HFF-Myc (cell line): ENCODE data around the gene GALNT2.

Source experiments
- DNase-seq: peaks from one replicate; pipeline ENCODE4 v3.0.0-alpha.2; 2011; ENCODE audit warnings: low read depth; ENCODE audit errors: extremely low read depth
- H3K4me3 ChIP-seq: replicated peaks from 2 replicates; pipeline ENCODE4 v1.5.1; 2011; ENCODE audit warnings: low read depth, mild to moderate bottlenecking, control low read depth, low read length
- TF ChIP-seq, protein P1 (sequence below): IDR thresholded peaks from 2 replicates; pipeline ENCODE4 v1.5.1; 2012; ENCODE audit warnings: mild to moderate bottlenecking, low read depth, low read length, control low read depth; ENCODE audit errors: missing control alignments

The GALNT2 gene

DNA sequence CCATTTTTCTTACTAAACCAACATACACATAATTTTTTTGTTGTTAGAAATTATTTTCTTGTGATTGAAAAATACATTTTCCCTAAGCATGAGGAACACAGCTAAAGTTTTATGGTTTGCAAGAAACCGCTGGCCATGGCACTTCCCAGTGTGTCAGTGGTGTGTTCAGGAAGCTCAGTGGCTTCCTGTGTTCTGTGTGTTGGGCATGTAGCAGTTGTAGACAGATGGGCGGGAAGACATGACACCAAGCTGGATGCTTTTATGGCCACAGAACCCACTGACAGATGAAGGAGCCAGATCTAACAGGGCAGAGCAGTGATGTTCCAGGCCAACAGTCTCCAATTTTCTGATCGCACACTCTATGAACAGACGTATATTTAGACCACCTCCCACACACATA, 119.8 kb downstream of the GALNT2 start:
- TF ChIP-seq, protein P1, sequence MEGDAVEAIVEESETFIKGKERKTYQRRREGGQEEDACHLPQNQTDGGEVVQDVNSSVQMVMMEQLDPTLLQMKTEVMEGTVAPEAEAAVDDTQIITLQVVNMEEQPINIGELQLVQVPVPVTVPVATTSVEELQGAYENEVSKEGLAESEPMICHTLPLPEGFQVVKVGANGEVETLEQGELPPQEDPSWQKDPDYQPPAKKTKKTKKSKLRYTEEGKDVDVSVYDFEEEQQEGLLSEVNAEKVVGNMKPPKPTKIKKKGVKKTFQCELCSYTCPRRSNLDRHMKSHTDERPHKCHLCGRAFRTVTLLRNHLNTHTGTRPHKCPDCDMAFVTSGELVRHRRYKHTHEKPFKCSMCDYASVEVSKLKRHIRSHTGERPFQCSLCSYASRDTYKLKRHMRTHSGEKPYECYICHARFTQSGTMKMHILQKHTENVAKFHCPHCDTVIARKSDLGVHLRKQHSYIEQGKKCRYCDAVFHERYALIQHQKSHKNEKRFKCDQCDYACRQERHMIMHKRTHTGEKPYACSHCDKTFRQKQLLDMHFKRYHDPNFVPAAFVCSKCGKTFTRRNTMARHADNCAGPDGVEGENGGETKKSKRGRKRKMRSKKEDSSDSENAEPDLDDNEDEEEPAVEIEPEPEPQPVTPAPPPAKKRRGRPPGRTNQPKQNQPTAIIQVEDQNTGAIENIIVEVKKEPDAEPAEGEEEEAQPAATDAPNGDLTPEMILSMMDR, result no peak
- DNase-seq, result no peak
- no peak overlapping the region for H3K4me3 ChIP-seq

DNA sequence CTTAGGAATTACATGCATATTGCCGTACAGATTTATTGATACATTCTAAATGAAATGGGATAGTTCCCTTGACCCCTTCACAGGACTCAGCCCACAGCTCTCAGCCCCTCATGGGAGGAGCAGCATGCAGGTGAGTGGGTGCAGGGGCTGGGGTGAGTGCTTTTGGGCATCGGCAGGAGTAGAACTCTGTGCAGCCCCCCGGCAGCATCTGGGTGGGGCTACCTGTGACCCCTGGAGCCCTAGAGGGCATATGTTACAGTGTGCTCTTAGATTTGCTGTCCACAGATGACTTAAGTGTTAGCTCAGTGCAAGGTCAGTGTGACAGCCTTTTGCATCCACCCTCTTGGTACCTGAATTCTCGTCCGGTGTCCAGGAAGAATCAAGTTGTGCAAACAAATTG, 120.3 kb downstream of the GALNT2 start:
- no peak overlapping the region for H3K4me3 ChIP-seq
- no peak for DNase-seq
- TF ChIP-seq, protein P1, result no peak

DNA sequence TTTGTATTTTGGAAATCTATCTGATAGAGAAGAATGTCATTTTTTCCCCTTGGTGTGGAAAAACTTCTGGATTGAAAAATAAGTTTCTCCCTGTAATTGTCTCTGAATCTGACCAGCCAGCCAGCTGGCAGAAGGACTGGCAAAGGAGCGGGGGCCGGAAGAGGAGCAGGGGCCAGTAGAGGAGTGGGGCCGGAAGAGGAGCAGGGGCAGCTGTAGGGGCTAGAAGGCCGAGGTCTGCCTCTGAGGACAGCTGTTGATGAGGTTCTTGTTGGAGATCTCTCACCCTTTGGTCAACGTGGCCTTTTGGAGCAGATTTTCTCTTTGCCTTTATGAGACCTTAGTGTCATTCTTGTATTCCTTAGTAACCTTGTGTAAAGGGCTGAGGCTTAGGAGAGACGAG, 121.8 kb downstream of the GALNT2 start:
- TF ChIP-seq, protein P1, result no peak
- no peak for DNase-seq
- no peak overlapping the region for H3K4me3 ChIP-seq

DNA sequence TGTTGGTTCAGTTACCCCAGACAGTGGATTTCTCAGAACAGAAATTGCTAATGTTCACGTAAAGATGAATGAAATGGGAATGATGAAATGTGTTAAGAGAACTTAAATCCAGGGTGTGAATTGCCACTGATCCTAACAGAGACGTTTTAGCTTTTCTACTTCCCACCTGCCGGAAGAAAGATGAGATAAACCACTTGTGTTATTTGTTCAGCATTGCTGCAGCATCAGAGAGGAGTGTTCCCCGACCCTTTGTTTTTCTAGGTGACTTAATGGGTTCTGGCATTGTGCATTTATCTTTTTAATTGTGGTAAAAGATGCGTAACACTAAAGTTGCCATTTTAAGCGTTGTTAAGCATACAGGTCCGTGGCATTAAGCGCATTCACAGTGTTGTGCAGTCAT, 122.3 kb downstream of the GALNT2 start:
- H3K4me3 ChIP-seq, result no peak overlapping the region
- TF ChIP-seq, protein P1, result no peak
- DNase-seq, result no peak

DNA sequence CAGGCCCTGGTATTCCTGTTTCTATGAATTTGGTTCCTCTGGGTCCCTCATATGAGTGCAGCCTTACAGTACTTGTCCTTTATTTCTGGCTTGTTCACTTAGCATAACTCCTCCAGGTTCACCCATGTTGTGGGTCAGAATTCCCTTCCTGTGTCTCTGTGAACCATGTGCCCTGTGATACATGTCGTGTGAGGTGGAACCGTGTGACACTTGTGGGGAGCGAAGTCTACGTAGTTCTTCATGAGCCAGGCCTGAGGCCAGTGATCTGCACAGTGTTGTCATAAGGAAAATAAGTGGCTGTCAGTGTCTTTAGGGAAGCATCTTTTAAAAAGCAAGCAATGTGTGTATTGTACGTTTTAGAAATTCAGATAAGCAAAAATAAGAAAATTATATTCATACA, 122.8 kb downstream of the GALNT2 start:
- no peak overlapping the region for H3K4me3 ChIP-seq
- TF ChIP-seq, protein P1, result no peak
- DNase-seq, result no peak

DNA sequence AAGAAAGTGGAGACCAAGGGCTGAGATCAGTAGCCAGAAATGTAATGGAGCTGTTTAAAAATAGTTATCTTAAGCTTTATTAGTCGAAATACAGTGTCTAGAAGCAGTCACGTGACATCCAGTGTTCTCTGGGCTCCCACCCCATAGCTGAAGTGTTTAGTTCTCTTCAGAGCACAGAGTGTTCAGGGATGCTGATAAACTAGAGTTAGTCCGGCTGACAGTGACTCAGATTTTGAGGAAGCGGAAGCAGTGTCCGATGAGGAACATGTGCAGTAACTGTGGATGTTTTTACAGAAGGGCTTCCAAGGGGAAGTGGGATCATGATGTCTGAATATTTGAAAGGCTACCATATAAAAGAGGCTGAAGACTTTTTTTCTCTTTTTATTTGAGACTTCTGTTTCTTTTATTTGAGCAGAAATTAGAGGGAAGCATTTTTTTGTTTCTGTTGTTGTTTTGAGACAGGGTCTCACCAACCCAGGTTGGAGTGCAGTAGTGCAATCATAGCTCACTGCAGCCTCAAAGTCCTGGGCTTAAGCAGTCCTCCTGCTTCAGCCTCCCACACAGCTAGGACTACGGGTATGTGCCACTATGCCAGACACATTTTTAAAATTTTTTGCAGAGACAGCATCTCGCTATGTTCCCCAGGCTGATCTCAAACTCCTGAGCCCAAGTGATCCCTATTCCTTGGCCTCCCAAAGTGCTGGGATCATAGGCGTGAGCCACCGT, 124.2 kb downstream of the GALNT2 start:
- H3K4me3 ChIP-seq, result no peak overlapping the region
- DNase-seq, result peak; percentile 60
- TF ChIP-seq, protein P1, result no peak

DNA sequence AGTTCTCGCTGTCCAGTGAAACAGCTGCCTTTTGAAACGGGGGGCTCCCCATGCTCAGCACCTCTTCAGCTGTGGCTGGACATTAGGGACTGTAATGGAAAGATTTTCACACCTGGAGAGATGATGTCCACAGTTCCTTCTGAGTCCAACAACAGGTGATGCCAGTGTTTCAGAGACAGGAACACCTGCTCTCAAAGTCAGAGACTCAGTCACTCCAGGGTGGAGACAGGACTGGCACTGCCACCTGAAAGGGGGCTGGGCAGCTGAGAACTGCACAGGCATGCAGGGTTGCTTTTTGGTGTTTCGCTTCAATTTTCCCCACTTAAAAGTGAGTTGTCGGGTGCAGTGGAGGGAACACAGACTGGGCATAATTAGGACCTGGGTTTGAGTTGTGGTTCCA, 124.8 kb downstream of the GALNT2 start:
- no peak for DNase-seq
- H3K4me3 ChIP-seq, result no peak overlapping the region
- TF ChIP-seq, protein P1, result no peak
